Ectodermal cell (in vitro differentiated cells): ENCODE measurements around the gene VILL.
"Not testable (repeated sequence)": the region's sequence is repeated elsewhere in the genome, so short reads cannot be mapped to it uniquely, and the experiment has no call there.

Experiments
- H3K27ac ChIP-seq: 2 replicates; pipeline ENCODE4 v1.7.0; 2013; ENCODE audit warnings: mild to moderate bottlenecking, low read depth, low read length; ENCODE audit not compliant: insufficient read depth, poor library complexity, severe bottlenecking
- H3K27me3 ChIP-seq: 2 replicates; pipeline ENCODE4 v1.7.0; 2013; ENCODE audit warnings: mild to moderate bottlenecking, low read length; ENCODE audit not compliant: insufficient read depth, control insufficient read depth, poor library complexity, severe bottlenecking
- H3K36me3 ChIP-seq: one replicate; pipeline ENCODE4 v1.7.0; 2013; ENCODE audit warnings: low read length; ENCODE audit not compliant: control insufficient read depth, insufficient read depth
- H3K4me1 ChIP-seq: one replicate; pipeline ENCODE4 v1.7.0; 2013; ENCODE audit warnings: low read length; ENCODE audit not compliant: control insufficient read depth, insufficient read depth
- H3K4me3 ChIP-seq: 2 replicates; pipeline ENCODE4 v1.7.0; 2013; ENCODE audit warnings: low read depth, low read length, control low read depth; ENCODE audit not compliant: insufficient read depth
- H3K9me3 ChIP-seq: 2 replicates; pipeline ENCODE4 v1.7.0; 2013; ENCODE audit warnings: mild to moderate bottlenecking, low read length, moderate library complexity; ENCODE audit not compliant: control insufficient read depth
- WGBS, 2 experiments: methylation state at CpG; one replicate each; pipeline ENCODE4 v1.1.7; 2013; ENCODE audit warnings: missing lambda C conversion rate in 2 of 2; 5-methylcytosine and 5-hydroxymethylcytosine counted together

Gene VILL

GRCh38 chr3:37985637-37986320 lies 4.8 kb upstream of the VILL start:
- no peaks in the 10 kb centered on the region for H3K4me1 ChIP-seq
- H3K36me3 ChIP-seq: peaks cover 4% of the 10 kb centered on the region
- H3K9me3 ChIP-seq: no peaks in the 10 kb centered on the region
- no peak overlapping the region for H3K4me3 ChIP-seq
- H3K27me3 ChIP-seq: no peaks in the 10 kb centered on the region
- 89 to 91% methylated on average over 8 of the region's 8 CpGs for WGBS, 2 experiments
- no peak overlapping the region for H3K27ac ChIP-seq

GRCh38 chr3:37986479-37987314 lies 3.9 kb upstream of the VILL start:
- Histone ChIP-seq H3K27ac (no peak overlapping the region), H3K4me3 (no peak overlapping the region), H3K27me3 (no peaks in the 10 kb centered on the region), H3K4me1 (no peaks in the 10 kb centered on the region), H3K36me3 (no peaks in the 10 kb centered on the region), H3K9me3 (no peaks in the 10 kb centered on the region)
- WGBS, 2 experiments: 85 to 86% methylated on average over 12 of the region's 12 CpGs

GRCh38 chr3:37987315-37987697 lies 3.3 kb upstream of the VILL start:
- Histone ChIP-seq H3K4me1 (no peaks in the 10 kb centered on the region), H3K27me3 (no peaks in the 10 kb centered on the region), H3K4me3 (no peak overlapping the region), H3K9me3 (no peaks in the 10 kb centered on the region), H3K36me3 (no peaks in the 10 kb centered on the region), H3K27ac (no peak overlapping the region)
- WGBS, 2 experiments: 93 to 96% methylated on average over 2 of the region's 2 CpGs

- no peaks in the 10 kb centered on the region for H3K4me1 ChIP-seq
- H3K36me3 ChIP-seq: no peaks in the 10 kb centered on the region
- no peak overlapping the region for H3K4me3 ChIP-seq
- no peaks in the 10 kb centered on the region for H3K27me3 ChIP-seq
- H3K9me3 ChIP-seq: no peaks in the 10 kb centered on the region
- no peak overlapping the region for H3K27ac ChIP-seq
- WGBS, 2 experiments: 90 to 93% methylated on average over 7 of the region's 7 CpGs
Observed at GRCh38 chr3:37987751-37988179, 2.8 kb upstream of the VILL start.

- WGBS, 2 experiments: 94 to 97% methylated on average over 10 of the region's 10 CpGs
- H3K27ac ChIP-seq, H3K4me1 ChIP-seq: not testable (repeated sequence)
Observed at GRCh38 chr3:37988376-37988775, 2.2 kb upstream of the VILL start.

GRCh38 chr3:37988931-37989525 lies 1.6 kb upstream of the VILL start:
- Histone ChIP-seq H3K4me3 (no peak overlapping the region), H3K36me3 (no peaks in the 10 kb centered on the region), H3K9me3 (no peaks in the 10 kb centered on the region), H3K4me1 (no peaks in the 10 kb centered on the region), H3K27me3 (peaks cover 4% of the 10 kb centered on the region), H3K27ac (no peak overlapping the region)
- WGBS, 2 experiments: 87 to 90% methylated on average over 15 of the region's 15 CpGs

More at GRCh38 chr3:37988376-37988775, 2.2 kb upstream of the VILL start:
- not testable (repeated sequence) for H3K4me3 ChIP-seq, H3K9me3 ChIP-seq, H3K27me3 ChIP-seq, H3K36me3 ChIP-seq

GRCh38 chr3:37989821-37990480 lies 635 bp upstream of the VILL start:
- no peaks in the 10 kb centered on the region for H3K9me3 ChIP-seq
- WGBS, 2 experiments: 93 to 94% methylated on average over 7 of the region's 7 CpGs
- no peaks in the 10 kb centered on the region for H3K4me1 ChIP-seq
- no peak overlapping the region for H3K27ac ChIP-seq
- no peak overlapping the region for H3K4me3 ChIP-seq
- H3K36me3 ChIP-seq: no peaks in the 10 kb centered on the region
- peaks cover 4% of the 10 kb centered on the region for H3K27me3 ChIP-seq

- Histone ChIP-seq H3K36me3 (no peaks in the 10 kb centered on the region), H3K4me1 (no peaks in the 10 kb centered on the region), H3K4me3 (no peak overlapping the region), H3K27me3 (peaks cover 4% of the 10 kb centered on the region), H3K9me3 (no peaks in the 10 kb centered on the region), H3K27ac (no peak overlapping the region)
- 38 to 49% methylated on average over 6 of the region's 6 CpGs for WGBS, 2 experiments
Observed at GRCh38 chr3:37991109-37991508, 523 bp downstream of the VILL start.

GRCh38 chr3:37991823-37992222 lies 1.2 kb downstream of the VILL start:
- no peaks in the 10 kb centered on the region for H3K4me1 ChIP-seq
- H3K36me3 ChIP-seq: no peaks in the 10 kb centered on the region
- no peak overlapping the region for H3K27ac ChIP-seq
- peaks cover 4% of the 10 kb centered on the region for H3K27me3 ChIP-seq
- 84 to 86% methylated on average over 7 of the region's 7 CpGs for WGBS, 2 experiments
- no peaks in the 10 kb centered on the region for H3K9me3 ChIP-seq
- H3K4me3 ChIP-seq: no peak overlapping the region
